GM21825 (cell line): ENCODE results near the gene ITGB3BP.
A peak's percentile ranks its signal among the peaks of the same experiment; 100 is the strongest.
"Not testable (repeated sequence)": the region's sequence is repeated elsewhere in the genome, so short reads cannot be mapped to it uniquely, and the experiment has no call there.

Experiments
- ATAC-seq: cut with Tn5 transposase; IDR thresholded peaks from one replicate; pipeline ENCODE4 v1.9.1; 2021; ENCODE audit warnings: mild to moderate bottlenecking, moderate library complexity; ENCODE audit not compliant: unreplicated experiment

ITGB3BP gene

GRCh38 chr1:63509718-63510117, 13.3 kb downstream of the ITGB3BP start:
- ATAC-seq = no peak

GRCh38 chr1:63506782-63507181, 16.2 kb downstream of the ITGB3BP start:
- ATAC-seq = no peak

GRCh38 chr1:63501256-63501655, 21.8 kb downstream of the ITGB3BP start:
- no peak for ATAC-seq

- ATAC-seq = no peak
Observed at GRCh38 chr1:63498106-63498505, 24.9 kb downstream of the ITGB3BP start.

GRCh38 chr1:63497577-63497976, 25.4 kb downstream of the ITGB3BP start:
- no peak for ATAC-seq

GRCh38 chr1:63487336-63488065, 35.5 kb downstream of the ITGB3BP start:
- ATAC-seq = no peak

GRCh38 chr1:63486629-63487028, 36.4 kb downstream of the ITGB3BP start:
- ATAC-seq = no peak

- no peak for ATAC-seq
Observed at GRCh38 chr1:63480057-63480456, 43.0 kb downstream of the ITGB3BP start.

- ATAC-seq = no peak
Observed at GRCh38 chr1:63475761-63476160, 47.3 kb downstream of the ITGB3BP start.

GRCh38 chr1:63468683-63469082, 54.3 kb downstream of the ITGB3BP start:
- ATAC-seq = not testable (repeated sequence)

GRCh38 chr1:63466759-63467158, 56.3 kb downstream of the ITGB3BP start:
- no peak for ATAC-seq

- no peak for ATAC-seq
Observed at GRCh38 chr1:63466181-63466580, 56.8 kb downstream of the ITGB3BP start.

GRCh38 chr1:63463248-63463647, 59.8 kb downstream of the ITGB3BP start:
- ATAC-seq = no peak

- no peak for ATAC-seq
Observed at GRCh38 chr1:63461661-63462230, 61.3 kb downstream of the ITGB3BP start.

GRCh38 chr1:63458750-63459149, 64.3 kb downstream of the ITGB3BP start:
- no peak for ATAC-seq

GRCh38 chr1:63454269-63454668, 68.8 kb downstream of the ITGB3BP start:
- ATAC-seq = no peak

- ATAC-seq = no peak
Observed at GRCh38 chr1:63453232-63453631, 69.8 kb downstream of the ITGB3BP start.

GRCh38 chr1:63450416-63450815, 72.6 kb downstream of the ITGB3BP start:
- ATAC-seq = no peak

- no peak for ATAC-seq
Observed at GRCh38 chr1:63448731-63449246, 74.2 kb downstream of the ITGB3BP start.

- peak; percentile 12 for ATAC-seq
Observed at GRCh38 chr1:63442141-63442475, 80.9 kb downstream of the ITGB3BP start.

GRCh38 chr1:63435161-63435560, 87.9 kb downstream of the ITGB3BP start:
- ATAC-seq = no peak

- ATAC-seq = no peak
Observed at GRCh38 chr1:63429281-63429680, 93.7 kb downstream of the ITGB3BP start.

GRCh38 chr1:63428815-63429214, 94.2 kb downstream of the ITGB3BP start:
- no peak for ATAC-seq
